Fibroblast of skin of right biceps (primary cell): ENCODE data around the gene SLC15A5.

Source experiments
- DNase-seq: peaks from one replicate; pipeline ENCODE4 v3.0.0-alpha.2; 2013

SLC15A5 gene

DNA sequence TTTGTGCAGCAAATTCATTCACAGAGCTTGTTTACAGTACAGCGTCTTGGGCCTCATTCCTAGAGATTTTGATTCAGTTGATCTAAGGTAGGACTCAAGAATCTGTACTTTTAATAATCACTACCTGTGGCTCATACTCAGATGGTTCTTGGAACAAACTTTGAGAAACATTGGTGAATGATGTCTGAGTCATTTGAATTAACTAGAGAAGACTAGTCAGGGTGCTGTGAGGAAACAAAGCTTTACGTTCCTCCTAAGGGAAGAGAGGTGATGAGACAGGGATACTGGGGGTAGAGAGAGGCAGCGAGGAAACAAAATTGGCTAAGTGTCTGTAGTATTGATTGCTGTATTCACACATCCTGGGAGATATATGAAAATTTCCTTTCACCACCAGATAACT, 109.4 kb downstream of the SLC15A5 start:
- no peak for DNase-seq

DNA sequence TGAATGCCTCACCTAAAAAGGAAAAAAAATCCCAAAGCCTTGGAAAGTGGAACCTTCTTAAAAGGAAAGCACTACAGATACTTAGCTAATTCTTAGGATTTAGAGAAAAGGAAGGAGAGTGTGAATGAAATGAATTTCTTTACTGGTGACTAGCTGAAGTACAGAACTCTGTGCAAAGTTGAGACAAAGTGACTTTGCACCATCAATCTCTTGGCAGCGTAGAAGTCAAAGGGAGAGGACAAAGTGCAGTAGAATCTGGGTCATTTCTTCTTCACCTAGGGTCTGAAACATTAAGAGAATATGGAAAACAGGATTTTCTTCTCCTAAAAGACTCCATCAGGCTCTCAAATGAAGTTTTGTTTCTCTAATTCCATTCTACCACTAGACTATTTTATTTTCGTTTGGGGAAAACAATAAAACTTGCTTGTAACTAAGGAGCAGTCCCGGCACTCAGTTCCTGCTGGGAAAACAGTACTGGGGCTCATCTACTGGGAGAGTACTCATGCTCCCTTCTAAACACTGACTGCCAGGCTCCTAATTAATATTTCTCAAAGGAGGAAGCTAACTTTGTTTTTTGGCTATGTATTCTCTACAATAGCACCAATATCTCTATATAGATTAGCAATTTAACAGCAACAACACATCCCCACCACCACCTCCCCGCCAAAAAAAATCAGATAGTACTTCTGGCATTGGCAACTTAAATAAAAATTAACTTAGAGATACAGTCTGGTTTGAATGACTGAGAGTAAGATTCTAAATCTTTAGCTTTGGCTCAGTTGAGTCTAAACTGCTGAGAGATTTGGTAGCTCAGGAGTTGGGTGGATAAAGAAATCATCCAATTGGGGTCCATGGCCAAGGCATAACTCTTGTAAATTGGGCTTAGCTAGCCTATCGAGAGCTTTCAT, 110.7 kb downstream of the SLC15A5 start:
- DNase-seq, result no peak

DNA sequence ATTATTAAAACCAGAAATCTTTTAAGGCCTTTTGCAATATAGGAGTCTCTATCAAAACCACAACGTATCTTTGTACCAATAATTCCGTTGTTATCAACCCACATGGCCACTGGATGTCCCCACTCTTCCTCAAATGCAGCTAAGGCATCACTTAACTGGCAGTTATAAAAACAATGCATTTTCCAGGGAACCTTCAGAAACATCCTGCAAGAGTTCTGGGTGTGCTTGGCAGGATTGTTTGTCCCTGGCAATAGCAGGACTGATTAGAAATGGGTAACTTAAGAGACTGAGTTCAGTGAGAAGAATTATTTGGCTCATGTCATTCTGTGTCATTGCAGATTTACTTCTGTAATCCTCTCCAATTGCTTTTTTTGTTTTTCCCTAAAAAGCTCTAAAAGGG, 112.0 kb downstream of the SLC15A5 start:
- DNase-seq, result peak; percentile 39

DNA sequence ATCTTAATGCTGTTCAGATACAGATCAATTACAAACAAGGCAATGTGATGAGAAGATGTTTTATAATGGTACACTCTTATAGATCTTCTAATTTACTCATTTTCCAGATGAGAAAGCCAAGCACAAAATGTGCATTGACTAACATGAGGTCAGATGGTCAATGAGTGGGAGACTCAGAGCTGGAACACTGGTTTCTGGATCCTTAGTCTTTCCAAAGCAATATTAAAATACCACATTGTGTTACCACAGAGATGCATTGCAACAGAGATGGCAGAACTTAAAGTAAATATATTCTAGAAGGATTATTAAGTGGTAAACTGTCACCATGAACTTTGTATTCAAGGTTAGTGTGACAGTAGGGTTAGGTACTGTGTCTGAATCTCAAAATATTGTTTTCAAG, 113.6 kb downstream of the SLC15A5 start:
- no peak for DNase-seq

DNA sequence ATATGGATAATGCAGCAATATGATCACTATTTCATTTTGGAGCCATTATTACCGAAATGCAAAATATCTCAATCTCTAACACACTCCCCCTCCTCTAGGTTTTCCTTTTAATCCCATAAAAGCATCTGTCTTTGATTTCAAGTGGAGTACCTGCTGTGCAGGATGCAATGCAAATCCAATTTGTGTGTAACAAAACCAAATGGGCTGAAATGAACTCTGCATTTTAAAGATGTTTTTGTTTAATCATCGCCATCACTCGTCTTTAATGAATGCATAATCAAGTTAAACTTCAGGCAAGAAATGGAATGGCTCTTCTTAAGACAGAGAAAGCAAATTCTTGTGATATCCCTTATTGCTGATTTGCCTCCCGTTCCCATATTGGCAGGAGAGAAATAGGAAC, 114.3 kb downstream of the SLC15A5 start:
- no peak for DNase-seq

DNA sequence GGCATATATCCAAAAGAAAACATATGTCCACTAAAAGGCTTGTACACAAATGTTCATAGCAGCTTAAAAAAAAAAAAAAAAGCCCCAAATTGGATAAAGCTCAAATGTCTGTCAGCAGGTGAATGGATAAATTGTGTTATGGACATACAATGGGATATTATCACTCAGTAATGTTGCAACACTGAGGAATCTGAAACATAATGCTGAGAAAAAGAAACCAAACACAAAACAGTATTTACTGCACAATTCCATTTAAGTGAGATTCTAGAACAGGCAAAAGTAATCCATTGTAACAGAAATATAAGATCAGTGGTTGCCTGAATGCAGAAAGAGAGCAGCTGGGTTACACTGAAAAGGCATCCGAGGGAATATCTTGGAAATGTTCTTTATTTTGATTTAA, 117.9 kb downstream of the SLC15A5 start:
- no peak for DNase-seq

DNA sequence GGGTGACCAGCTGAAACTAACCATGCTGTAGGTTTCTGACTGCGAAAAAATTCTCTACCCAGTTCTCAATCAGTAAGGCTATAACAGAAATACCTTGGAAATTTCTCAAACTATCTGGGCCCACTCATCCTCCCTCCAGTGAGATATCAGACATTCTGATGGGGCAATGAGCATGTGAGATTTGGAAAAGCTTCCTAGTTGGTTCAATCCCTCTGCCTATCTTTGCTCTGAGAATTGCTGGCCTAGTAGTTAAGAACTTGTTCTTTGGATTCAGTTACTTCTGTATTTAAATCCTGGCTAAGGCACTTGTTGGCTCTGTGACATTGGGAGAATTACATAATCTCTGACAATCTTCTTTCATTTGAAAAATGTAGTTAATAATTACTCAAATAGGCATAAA, 119.4 kb downstream of the SLC15A5 start:
- no peak for DNase-seq

DNA sequence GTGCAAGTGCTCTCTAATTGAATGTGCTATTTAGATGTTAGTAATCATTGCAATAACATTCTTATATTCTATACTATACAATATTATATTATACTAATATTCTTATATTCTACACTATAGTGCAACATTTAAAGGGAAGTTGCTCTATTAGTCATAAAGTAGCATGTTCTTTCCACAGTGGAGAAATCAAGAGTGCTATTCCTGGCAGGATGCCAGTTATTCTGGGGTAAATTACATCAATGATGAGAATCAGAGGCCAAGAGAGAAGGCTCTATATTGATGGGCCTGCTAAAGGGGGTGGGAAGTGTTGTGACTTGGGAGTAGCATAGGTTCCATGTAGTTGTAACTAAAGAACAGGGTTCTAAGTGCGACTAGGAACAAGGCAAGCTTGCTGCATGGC, 121.5 kb downstream of the SLC15A5 start:
- DNase-seq, result no peak

DNA sequence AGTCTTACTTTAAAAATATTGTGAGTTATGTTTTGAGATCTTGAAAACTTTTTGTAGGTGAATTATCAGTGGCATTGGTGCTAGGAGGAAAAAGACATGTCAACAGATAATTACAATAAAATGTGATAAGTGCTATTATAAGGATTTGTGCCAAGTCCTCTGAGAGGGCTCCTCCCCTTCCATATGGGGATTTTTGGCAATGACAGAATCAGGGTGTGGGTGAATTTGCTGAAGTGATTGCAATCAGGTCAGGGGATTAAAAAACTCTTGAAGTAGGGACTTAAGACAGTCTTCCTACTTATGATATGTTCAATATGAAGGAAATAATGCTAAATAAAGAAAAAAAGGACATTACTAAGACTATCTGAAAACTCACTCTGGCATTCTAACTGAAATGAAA, 122.5 kb downstream of the SLC15A5 start:
- no peak for DNase-seq

DNA sequence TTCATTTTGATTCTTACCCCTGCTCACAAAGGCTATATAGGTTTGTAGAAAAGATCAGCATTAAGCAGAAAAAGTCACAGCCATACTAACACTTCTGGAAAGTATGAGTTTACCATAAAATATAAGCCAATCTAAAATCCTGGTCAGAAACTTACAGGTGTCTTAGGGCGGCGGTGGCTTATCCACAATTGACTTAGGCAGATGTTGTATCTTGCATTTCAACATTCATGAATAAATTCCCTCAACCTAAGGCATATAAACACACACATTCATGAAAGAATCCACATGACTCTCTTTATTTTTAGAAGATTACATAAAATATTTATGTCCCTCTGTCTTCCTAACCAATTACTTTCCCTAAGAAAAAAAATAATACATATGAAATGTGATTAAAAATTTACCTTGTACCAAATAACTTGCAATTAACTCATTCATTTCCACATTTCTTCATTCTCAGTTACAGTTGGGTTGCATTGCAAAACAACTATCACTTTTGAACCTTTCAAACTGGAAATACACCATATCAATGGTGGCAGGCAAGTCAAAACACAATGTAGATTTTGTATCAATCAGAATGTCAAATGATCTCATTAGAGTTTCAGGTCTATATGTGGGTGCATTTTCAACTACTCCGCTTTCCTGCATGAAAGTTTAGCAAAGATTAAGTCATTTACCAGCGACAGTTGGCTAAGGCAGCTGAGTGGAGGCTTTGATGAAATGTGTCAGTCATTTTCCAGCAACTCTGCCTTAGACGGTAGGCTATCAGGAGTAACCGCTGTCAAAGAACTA, 124.4 kb downstream of the SLC15A5 start:
- no peak for DNase-seq

DNA sequence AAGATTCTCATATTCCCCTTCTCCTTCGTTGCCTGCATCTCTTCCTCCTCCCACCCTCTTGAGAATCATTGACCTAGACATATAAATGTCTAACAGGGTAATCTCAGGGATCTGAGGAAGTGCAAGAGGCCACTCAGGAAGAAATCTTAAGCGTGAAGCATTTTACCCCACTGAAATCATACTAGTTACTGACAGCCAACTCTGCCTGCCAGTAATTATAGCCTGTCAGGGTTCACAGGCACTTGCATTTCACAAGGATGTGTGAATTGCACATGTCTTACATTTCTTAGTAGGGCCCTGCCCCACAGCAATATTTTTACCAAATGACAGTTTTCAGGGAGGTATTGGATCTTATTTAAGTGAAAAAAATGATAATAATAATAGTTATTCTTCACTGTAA, 127.2 kb downstream of the SLC15A5 start:
- no peak for DNase-seq

DNA sequence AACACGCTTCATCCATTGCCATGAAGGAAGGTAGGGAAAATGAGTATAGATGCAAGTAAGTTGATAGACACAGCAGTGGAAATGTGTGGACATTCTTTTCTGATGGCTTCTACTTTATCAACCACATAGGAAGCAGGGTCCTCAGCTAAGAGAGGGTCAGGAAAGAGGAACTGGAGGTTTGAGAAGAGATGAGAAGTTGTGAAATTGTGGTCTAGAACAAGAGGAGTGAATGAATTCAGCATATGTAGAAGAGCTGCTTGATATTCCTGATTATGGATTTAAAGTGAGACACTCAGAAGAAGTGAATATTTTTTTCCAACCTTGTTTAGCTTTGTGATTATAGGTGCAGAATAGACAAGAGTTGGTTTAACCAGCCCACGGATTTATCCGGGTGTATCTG, 128.5 kb downstream of the SLC15A5 start:
- DNase-seq, result no peak
